ENCODE measurements around the gene ATP1B2. TPM values are rescaled to one million over a fixed set of nuclear protein-coding genes. Genes with fewer than 3 reads are reported as not detected.

ATP1B2 gene
- total and polyA plus RNA-seq, 8 donors, result 0.12 to 0.90 (median 0.55) TPM; not detected in 3

GRCh38 chr17:7626307-7626706 is 24.4 kb upstream of the ATP1B2 start:
- intact Hi-C loops (cut with DNase I; ENCODE audit: low total_unique reads), result no loop called here
- Histone ChIP-seq H3K27ac (peak overlapping the region in 2 of 5 donors; percentile 93 to 96), H3K27me3 (no peaks in the 10 kb centered on the region), H3K36me3 (peaks cover 0 to 9% (median 9%) of the 10 kb centered on the region in 4 donors), H3K9me3 (no peaks in the 10 kb centered on the region), H3K4me1 (peaks cover 11 to 18% (median 15%) of the 10 kb centered on the region in 4 donors), H3K4me3 (peak overlapping the region in 2 of 4 donors; percentile 69 to 80)
- 80 to 89% (median 85%) methylated on average over 7 of the region's 7 CpGs for WGBS, 5 donors
- DNase-seq, result no peak
- TF ChIP-seq POLR2A (IDR thresholded peaks at IDR 0.05) (no peak), CTCF (IDR thresholded peaks at IDR 0.05) (no peak), POLR2AphosphoS5 (IDR thresholded peaks at IDR 0.05) (no peak), EP300 (IDR thresholded peaks at IDR 0.05) (no peak)

- WGBS, 5 donors, result 9 to 23% (median 21%) methylated on average over 6 of the region's 6 CpGs
- H3K27ac ChIP-seq, result peak overlapping the region in 4 of 5 donors; percentile 88 to 96 (median 93)
- TF ChIP-seq CTCF (IDR thresholded peaks at IDR 0.05) (no peak), POLR2AphosphoS5 (IDR thresholded peaks at IDR 0.05) (no peak), POLR2A (IDR thresholded peaks at IDR 0.05) (no peak), EP300 (IDR thresholded peaks at IDR 0.05) (no peak)
- intact Hi-C loops (cut with DNase I; ENCODE audit: low total_unique reads), result no loop called here
- no peaks in the 10 kb centered on the region for H3K27me3 ChIP-seq
- H3K36me3 ChIP-seq, result peaks cover 0 to 9% (median 9%) of the 10 kb centered on the region in 4 donors
- no peak for DNase-seq
- peaks cover 11 to 18% (median 15%) of the 10 kb centered on the region in 4 donors for H3K4me1 ChIP-seq
- H3K9me3 ChIP-seq, result no peaks in the 10 kb centered on the region
- H3K4me3 ChIP-seq, result peak overlapping the region; percentile 67 to 81 (median 74)
Measured at GRCh38 chr17:7626956-7627249, 23.8 kb upstream of the ATP1B2 start.

DNA sequence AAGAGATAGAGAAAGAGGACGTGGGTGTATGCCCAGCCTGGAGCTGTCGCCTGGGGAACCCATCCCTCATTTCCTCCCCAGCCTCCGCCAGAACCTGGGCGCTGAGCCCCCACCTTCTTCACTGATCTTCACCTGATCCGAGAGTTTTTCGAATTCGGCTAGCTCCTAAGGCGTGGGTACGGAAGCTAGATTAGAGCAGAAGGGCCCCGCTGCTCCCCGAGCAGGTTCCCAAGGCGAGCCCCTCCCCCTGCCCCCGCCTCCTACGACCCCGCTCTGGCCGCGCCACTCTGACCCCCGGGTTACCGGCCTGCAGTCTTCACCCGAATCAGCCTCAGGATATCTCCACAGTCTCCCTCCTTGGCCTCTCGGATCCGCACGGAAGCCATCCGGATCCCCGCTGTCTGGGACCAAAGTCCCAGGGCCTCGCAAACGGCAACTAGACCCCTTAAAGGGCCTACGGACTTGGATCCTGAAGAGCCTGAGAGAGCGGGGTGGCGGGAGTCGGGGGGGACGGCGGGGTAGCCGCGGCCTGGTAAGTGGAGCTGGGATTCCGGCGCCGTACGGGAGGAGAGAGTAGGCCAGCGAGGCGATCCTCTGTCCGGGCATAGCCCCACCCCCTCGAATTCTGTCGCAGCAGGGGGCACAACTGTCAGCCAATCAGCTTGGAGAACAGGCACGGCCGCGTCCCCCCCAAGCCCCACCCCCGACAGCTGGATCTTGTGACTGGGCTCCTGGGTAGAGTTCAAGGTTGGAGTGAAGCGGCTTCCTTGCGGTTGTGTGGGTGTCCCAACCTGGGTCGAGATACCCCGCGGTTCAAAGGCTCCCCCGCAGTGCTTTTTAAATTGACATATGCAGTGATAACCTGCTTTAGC is 23.2 kb upstream of the ATP1B2 start, which contains the start of gene SAT2:
Gene SAT2 (minus strand): TSS at position 572 of the 872 bp plus-strand sequence. CDS start 186 bp downstream, at position 386.
- 0 to 1% (median 0%) methylated on average over 18 to 54 of the region's 54 CpGs for WGBS, 5 donors
- DNase-seq, result peak; percentile 93 to 97
- H3K9me3 ChIP-seq, result no peaks in the 10 kb centered on the region

More for the DNA sequence above, 23.2 kb upstream of the ATP1B2 start, which contains the start of gene SAT2:
- H3K4me1 ChIP-seq, result peaks cover 11 to 18% (median 15%) of the 10 kb centered on the region in 4 donors
- H3K27me3 ChIP-seq, result no peaks in the 10 kb centered on the region
- TF ChIP-seq EP300 (IDR thresholded peaks at IDR 0.05) (no peak), POLR2AphosphoS5 (IDR thresholded peaks at IDR 0.05) (peak; percentile 15 to 83 (median 75)), POLR2A (IDR thresholded peaks at IDR 0.05) (peak in 1 of 4 donors; percentile 24), CTCF (IDR thresholded peaks at IDR 0.05) (no peak)
- peak within 1 kb of the TSS; percentile 67 to 81 (median 74) for H3K4me3 ChIP-seq
- peaks cover 0 to 9% (median 9%) of the 10 kb centered on the region in 4 donors for H3K36me3 ChIP-seq
- intact Hi-C loops (cut with DNase I; ENCODE audit: low total_unique reads), result no loop called here
- peak within 1 kb of the TSS; percentile 86 to 96 (median 93) for H3K27ac ChIP-seq

Measured in stomach (tissue), 9 donors.